AG09319 (cell line): ENCODE measurements around the gene HUNK.
A peak's percentile ranks its signal among the peaks of the same experiment; 100 is the strongest.

Source experiments
- DNase-seq: peaks from one replicate; pipeline ENCODE4 v3.0.0-alpha.2; 2010; ENCODE audit warnings: low read depth; ENCODE audit errors: extremely low read depth
- CTCF ChIP-seq: IDR thresholded peaks from 2 replicates; pipeline ENCODE4 v1.5.1; 2011; ENCODE audit warnings: low read depth, mild to moderate bottlenecking, inconsistent platforms, low read length, moderate library complexity

HUNK gene

GRCh38 chr21:31905503-31906451 lies 33.0 kb downstream of the HUNK start:
- TF ChIP-seq CTCF = no peak
- DNase-seq = no peak

GRCh38 chr21:31908106-31909031 lies 35.5 kb downstream of the HUNK start:
- DNase-seq = peak; percentile 28
- TF ChIP-seq CTCF = no peak

GRCh38 chr21:31909153-31910073 lies 36.6 kb downstream of the HUNK start:
- DNase-seq = no peak
- no peak for TF ChIP-seq CTCF

GRCh38 chr21:31910074-31910470 lies 37.3 kb downstream of the HUNK start:
- no peak for DNase-seq
- TF ChIP-seq CTCF = no peak

GRCh38 chr21:31911138-31911907 lies 38.5 kb downstream of the HUNK start:
- DNase-seq = peak; percentile 72
- TF ChIP-seq CTCF = no peak

GRCh38 chr21:31912501-31912900 lies 39.7 kb downstream of the HUNK start:
- no peak for TF ChIP-seq CTCF
- no peak for DNase-seq
